NCI-H460 (cell line): ENCODE data around the gene STARD8. TPM values are rescaled to one million over a fixed set of nuclear protein-coding genes. Genes with fewer than 3 reads are reported as not detected.
"Not testable (repeated sequence)": the region's sequence is repeated elsewhere in the genome, so short reads cannot be mapped to it uniquely, and the experiment has no call there.

Experiments
- DNase-seq: peaks from one replicate; pipeline ENCODE4 v3.0.0-alpha.2; 2016; ENCODE audit warnings: low read depth; ENCODE audit errors: extremely low read depth
- polyA plus RNA-seq: library from polyadenylated mRNA; depleted of rRNA; stranded (reverse); fragments of >200 nt; gene quantifications from 2 replicates; pipeline ENCODE4 v1.2.3, GENCODE V29; 2014; cell fraction: nucleus; rRNA removed
- total RNA-seq: library from RNA; depleted of rRNA; stranded (reverse); fragments of >200 nt; shearing (Covaris generic); gene quantifications from 2 replicates; pipeline ENCODE4 v1.2.3, GENCODE V29; 2014; rRNA removed

STARD8 gene, protein sequence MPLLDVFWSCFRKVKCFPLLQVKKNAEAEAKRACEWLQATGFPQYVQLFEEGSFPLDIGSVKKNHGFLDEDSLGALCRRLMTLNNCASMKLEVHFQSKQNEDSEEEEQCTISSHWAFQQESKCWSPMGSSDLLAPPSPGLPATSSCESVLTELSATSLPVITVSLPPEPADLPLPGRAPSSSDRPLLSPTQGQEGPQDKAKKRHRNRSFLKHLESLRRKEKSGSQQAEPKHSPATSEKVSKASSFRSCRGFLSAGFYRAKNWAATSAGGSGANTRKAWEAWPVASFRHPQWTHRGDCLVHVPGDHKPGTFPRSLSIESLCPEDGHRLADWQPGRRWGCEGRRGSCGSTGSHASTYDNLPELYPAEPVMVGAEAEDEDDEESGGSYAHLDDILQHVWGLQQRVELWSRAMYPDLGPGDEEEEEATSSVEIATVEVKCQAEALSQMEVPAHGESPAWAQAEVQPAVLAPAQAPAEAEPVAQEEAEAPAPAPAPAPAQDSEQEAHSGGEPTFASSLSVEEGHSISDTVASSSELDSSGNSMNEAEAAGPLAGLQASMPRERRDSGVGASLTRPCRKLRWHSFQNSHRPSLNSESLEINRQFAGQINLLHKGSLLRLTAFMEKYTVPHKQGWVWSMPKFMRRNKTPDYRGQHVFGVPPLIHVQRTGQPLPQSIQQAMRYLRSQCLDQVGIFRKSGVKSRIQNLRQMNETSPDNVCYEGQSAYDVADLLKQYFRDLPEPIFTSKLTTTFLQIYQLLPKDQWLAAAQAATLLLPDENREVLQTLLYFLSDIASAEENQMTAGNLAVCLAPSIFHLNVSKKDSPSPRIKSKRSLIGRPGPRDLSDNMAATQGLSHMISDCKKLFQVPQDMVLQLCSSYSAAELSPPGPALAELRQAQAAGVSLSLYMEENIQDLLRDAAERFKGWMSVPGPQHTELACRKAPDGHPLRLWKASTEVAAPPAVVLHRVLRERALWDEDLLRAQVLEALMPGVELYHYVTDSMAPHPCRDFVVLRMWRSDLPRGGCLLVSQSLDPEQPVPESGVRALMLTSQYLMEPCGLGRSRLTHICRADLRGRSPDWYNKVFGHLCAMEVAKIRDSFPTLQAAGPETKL
- 0.55 and 0.72 TPM in 2 replicates for total RNA-seq
- 2.2 and 3.4 TPM in 2 replicates for polyA plus RNA-seq

- peak; percentile 40 for DNase-seq
Measured at GRCh38 chrX:68647156-68647957, at the start of gene STARD8. TSS of gene STARD8 (plus strand) at chrX:68647666. CDS start at chrX:68647883, 217 bp downstream.

GRCh38 chrX:68598841-68599240 lies 48.6 kb upstream of the STARD8 start:
- DNase-seq = no peak

DNA sequence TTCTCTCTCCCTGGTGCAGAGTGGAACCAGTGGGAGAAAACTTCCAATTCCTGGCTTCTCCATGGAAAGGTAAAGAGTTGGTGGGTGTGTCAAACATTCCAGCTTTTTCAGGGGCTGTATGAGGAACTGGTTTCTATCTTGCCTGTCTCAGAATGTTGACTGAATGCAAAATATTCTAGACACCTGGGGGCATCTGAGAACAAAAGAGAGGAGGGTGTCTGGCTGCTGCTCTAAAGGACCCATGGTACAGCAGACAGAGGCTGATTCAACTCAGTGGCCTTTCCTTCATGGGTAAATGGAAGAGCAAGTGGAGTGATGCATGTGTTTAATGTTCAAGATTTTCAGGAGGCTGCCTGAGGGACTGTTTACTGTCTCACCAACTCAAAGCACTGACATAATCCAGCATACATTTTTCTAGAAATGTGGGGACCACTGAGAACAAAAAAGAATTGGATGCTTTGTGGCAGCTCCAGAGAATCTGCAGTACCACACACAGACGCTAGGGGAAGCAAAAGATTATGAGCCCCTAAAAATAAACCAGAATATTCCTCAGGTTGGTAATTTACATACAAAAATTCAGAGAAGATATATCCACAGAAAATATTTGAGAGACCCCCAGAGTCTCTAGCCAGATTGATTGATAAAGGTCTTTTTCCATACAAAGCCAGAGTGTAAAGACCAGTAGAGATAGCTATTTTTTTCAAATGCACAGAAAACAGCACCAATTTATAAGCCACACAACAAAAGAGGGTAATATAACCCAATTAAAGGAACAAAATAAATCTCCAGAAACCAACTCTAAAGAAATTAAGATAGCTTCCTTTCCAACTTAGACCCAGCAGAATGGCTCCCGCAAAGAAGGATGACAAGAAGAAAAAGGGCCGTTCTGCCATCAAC lies 48.0 kb upstream of the STARD8 start:
- peak; percentile 8 for DNase-seq

DNA sequence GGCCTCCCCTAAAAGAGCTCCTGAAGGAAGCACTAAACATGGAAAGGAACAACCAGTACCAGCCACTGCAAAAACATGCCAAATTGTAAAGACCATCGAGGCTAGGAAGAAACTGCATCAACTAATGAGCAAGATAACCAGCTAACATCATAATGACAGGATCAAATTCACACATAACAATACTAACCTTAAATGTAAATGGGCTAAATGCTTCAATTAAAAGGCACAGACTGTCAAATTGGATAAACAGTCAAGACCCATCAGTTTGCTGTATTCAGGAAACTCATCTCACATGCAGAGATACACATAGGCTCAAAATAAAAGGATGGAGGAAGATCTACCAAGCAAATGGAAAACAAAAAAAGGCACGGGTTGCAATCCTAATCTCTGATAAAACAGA lies 43.2 kb upstream of the STARD8 start:
- not testable (repeated sequence) for DNase-seq

DNA sequence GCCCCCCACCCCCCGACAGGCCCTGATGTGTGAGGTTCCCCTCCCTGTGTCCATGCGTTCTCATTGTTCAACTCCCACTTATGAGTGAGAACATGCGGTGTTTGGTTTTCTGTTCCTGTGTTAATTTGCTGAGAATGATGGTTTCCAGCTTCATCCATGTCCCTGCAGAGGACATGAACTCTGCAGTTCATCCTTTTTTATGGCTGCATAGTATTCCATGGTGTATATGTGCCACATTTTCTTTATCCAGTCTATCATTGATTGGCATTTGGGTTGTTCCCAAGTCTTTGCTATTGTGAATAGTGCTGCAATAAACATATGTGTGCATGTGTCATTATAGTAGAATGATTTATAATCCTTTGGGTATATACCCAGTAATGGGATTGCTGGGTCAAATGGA lies 32.7 kb upstream of the STARD8 start:
- not testable (repeated sequence) for DNase-seq

DNA sequence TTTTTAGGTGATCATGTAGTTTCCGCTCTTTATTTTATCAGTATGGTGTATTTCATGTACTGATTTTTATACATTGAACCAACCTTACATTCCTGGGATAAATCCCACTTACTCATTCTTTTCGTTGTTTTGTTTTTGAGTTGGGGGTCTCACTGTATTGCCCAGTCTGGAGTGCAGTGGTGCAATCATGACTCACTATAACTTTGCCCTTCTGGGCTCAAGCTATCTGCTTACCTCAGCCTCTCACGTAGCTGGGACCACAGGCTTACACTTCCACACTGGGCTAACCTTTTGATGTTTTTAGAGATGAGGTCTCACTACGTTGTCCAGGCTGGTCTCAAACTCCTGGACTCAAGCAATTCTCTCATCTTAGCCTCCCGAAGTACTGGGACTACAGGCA lies 19.5 kb upstream of the STARD8 start:
- DNase-seq = no peak

DNA sequence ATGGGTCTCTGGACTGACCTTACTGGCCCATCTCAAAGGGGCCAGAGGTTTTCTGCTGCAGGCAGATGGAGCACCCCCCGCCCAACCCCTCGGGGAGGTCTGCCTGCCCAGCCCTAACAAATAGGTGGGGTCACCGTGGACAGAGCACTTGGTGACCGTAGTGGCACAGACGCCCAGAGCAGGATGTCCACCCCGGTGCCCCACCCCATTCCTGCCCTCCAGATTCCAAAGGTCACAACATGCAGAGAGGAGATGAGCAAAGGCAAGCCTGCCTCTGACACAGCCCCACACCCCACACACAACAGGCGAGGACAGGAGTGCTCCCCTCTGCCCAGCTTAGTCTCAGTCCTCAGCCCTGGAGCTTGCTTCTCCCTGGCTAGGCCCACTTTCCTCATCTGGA lies 17.5 kb upstream of the STARD8 start:
- DNase-seq = not testable (repeated sequence)

GRCh38 chrX:68631336-68631735 lies 16.1 kb upstream of the STARD8 start:
- no peak for DNase-seq

- DNase-seq = no peak
Measured at GRCh38 chrX:68632491-68632890, 15.0 kb upstream of the STARD8 start.

- DNase-seq = no peak
Measured at GRCh38 chrX:68633981-68634380, 13.5 kb upstream of the STARD8 start.

- no peak for DNase-seq
Measured at GRCh38 chrX:68634649-68635227, 12.7 kb upstream of the STARD8 start.

- DNase-seq = no peak
Measured at GRCh38 chrX:68640661-68641060, 6.8 kb upstream of the STARD8 start.

GRCh38 chrX:68644861-68645260 lies 2.6 kb upstream of the STARD8 start:
- DNase-seq = no peak

DNA sequence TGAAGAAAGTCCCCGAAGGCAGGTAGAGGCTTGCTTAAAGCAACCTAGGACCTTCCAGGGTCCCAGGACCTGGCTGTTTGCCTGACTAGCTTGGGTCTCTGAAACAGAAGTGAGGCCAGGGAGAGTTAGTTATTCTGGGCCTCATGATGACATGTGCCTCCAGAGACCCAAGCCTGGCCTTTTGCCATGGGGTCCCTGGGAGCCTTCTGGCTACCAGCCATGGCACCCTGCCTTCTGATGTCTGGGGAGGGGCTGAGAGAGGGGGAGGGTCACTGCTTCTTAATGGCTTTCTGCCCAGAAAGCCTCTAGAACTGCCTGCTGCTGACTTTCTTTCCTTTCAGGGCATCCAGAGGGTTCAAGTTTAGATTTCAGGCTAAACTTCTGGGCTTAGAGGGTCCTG lies 1.0 kb upstream of the STARD8 start:
- no peak for DNase-seq

DNA sequence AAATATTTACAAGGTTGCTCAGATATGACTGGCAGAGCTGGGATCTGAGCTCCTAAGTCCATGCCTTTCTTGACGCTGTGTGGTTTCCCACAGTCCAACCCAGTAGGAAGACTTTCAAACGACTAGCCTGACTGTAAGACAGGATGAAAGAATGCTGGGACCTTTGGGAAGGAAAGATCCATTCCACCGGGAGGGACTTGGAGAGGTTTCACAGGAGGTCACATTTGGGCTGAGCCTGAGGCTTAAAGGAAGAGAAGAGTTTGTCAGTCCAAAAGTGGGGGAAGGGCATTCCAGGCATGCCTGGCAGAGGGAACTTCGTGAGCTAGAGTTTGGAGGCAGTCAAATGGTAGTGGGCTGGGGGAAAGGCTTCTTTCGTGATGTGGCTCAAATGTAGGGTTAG lies 1.5 kb downstream of the STARD8 start:
- DNase-seq = no peak

GRCh38 chrX:68650491-68650890 lies 3.0 kb downstream of the STARD8 start:
- DNase-seq = no peak

DNA sequence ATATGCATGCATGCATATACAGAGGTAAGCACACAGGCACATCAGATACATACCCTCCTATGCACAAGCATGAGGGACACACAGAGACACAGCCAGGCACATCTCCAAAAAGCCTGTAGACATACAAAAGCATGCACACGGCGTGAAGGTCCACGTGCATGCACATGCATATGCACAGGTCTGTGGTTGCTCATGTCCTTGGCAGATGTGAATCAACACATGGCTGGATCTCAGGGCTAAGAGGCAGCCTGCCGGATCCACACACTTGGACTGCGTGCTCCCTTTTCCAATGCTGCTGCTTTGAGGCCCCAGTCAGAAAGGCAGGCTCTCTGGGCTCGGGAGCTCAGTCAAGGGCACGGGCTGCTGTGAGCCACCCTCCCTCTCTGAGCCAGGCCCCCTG lies 3.6 kb downstream of the STARD8 start:
- no peak for DNase-seq

DNA sequence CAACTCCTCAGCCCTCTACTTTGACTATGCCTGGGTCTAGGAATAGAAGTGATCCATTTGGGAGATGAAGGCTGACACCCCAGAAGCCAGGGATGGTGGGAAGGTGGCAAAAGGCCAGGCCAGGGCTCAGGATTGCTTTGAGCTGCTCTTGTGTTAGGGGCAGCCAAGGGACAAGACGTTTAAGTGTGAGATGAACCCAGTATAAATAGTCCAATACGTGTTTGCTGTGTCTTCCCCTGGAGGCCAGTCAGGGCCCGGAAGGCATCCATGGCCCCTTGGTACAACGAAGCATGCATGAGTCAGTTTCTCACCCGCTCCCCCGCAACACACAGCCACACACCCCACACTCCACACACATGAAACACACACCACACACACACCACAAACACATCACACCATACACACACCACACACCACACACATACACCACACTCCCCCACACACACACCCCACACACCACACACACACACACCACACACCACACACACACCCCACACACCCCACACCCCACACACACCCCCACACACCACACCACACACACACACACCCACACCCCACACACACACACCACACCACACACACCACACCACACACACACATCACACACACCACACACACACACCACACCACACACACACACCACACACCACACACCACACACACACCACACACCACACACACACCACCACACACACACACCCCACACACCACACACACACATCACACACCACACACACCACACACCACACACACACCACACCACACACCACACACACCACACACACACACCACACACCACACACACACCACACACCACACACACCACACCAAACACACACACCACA lies 5.1 kb downstream of the STARD8 start:
- no peak for DNase-seq
